CD14-positive monocyte (primary cell): ENCODE data around the gene IL12B. TPM values are rescaled to one million over a fixed set of nuclear protein-coding genes. Genes with fewer than 3 reads are reported as not detected.

Source experiments
- DNase-seq, 3 donors: peaks; one replicate each; pipeline ENCODE4 v3.0.0-alpha.2; 2011 to 2022
- H2AFZ ChIP-seq: 2 replicates; pipeline ENCODE4 v1.6.0; 2012; ENCODE audit warnings: mild to moderate bottlenecking, low read depth, low read length, inconsistent platforms; ENCODE audit not compliant: insufficient read depth, poor library complexity, severe bottlenecking
- H3K27ac ChIP-seq, 2 donors: 1 replicate in 1 of 2; 2 replicates in 1 of 2; pipeline ENCODE4 v1.5.1; 2012 to 2013; ENCODE audit warnings: low read length in 2 of 2, control low read depth in 1 of 2, inconsistent platforms in 1 of 2, low read depth in 1 of 2, mild to moderate bottlenecking in 1 of 2
- H3K27me3 ChIP-seq, 2 donors: one replicate each; pipeline versions ENCODE4 v1.6.0 to v1.6.1; 2011 to 2013; ENCODE audit warnings: low read length in 2 of 2; ENCODE audit not compliant: control insufficient read depth in 2 of 2, insufficient read depth in 2 of 2
- H3K36me3 ChIP-seq, 2 donors: replicated peaks in 1 of 2; 1 replicate in 1 of 2; 2 replicates in 1 of 2; pipeline versions ENCODE4 v1.5.1 to v1.6.1; 2012 to 2013; ENCODE audit warnings: low read length in 2 of 2, control low read depth in 1 of 2, inconsistent platforms in 1 of 2, mild to moderate bottlenecking in 1 of 2; ENCODE audit not compliant: insufficient read depth in 2 of 2, control insufficient read depth in 1 of 2
- H3K4me1 ChIP-seq, 2 donors: 1 replicate in 1 of 2; 2 replicates in 1 of 2; pipeline versions ENCODE4 v1.5.1 to v1.6.1; 2012 to 2013; ENCODE audit warnings: low read length in 2 of 2, control low read depth in 1 of 2, inconsistent platforms in 1 of 2, mild to moderate bottlenecking in 1 of 2, moderate library complexity in 1 of 2; ENCODE audit not compliant: insufficient read depth in 2 of 2, control insufficient read depth in 1 of 2
- H3K4me2 ChIP-seq: replicated peaks from 2 replicates; pipeline ENCODE3; 2012; ENCODE audit warnings: low read length, moderate library complexity, mild to moderate bottlenecking; ENCODE audit not compliant: poor library complexity, severe bottlenecking; ENCODE audit errors: extremely low read depth
- H3K4me3 ChIP-seq, 3 experiments: fragments of 200-600 bp in 1 of 3; sonication (generic) in 1 of 3; replicated peaks in 1 of 3; 1 replicate in 2 of 3; 2 replicates in 1 of 3; pipeline ENCODE4 v1.5.1; 2011 to 2013; ENCODE audit warnings: low read length in 3 of 3, mild to moderate bottlenecking in 3 of 3, control low read depth in 2 of 3, low read depth in 2 of 3, inconsistent platforms in 1 of 3, moderate library complexity in 1 of 3
- H3K79me2 ChIP-seq: 2 replicates; pipeline ENCODE4 v1.6.0; 2012; ENCODE audit warnings: mild to moderate bottlenecking, control low read depth, inconsistent platforms, low read length, moderate library complexity; ENCODE audit not compliant: insufficient read depth
- H3K9ac ChIP-seq: 2 replicates; pipeline ENCODE4 v1.6.0; 2017; ENCODE audit warnings: low read length, mild to moderate bottlenecking; ENCODE audit not compliant: insufficient read depth, poor library complexity, severe bottlenecking
- H3K9me3 ChIP-seq, 2 donors: replicated peaks in 1 of 2; 1 replicate in 1 of 2; 2 replicates in 1 of 2; pipeline versions ENCODE4 v1.5.1 to v1.6.1; 2012 to 2013; ENCODE audit warnings: low read length in 2 of 2, control low read depth in 1 of 2; ENCODE audit not compliant: control insufficient read depth in 1 of 2, insufficient read depth in 1 of 2
- H4K20me1 ChIP-seq: 2 replicates; pipeline ENCODE4 v1.6.0; 2012; ENCODE audit warnings: mild to moderate bottlenecking, low read length, control low read depth, moderate library complexity; ENCODE audit not compliant: insufficient read depth
- H3K27ac Mint-ChIP-seq, 7 donors: one replicate each; pipeline ENCODE4 v1.8.0; 2020; ENCODE audit warnings: mild to moderate bottlenecking in 7 of 7, mixed read lengths in 7 of 7, moderate library complexity in 6 of 7, inconsistent platforms in 2 of 7
- H3K27me3 Mint-ChIP-seq, 3 donors: one replicate each; pipeline ENCODE4 v1.8.0; 2021 to 2022; ENCODE audit warnings: low read depth in 3 of 3, mild to moderate bottlenecking in 3 of 3, mixed read lengths in 3 of 3, moderate library complexity in 3 of 3, inconsistent platforms in 1 of 3
- H3K36me3 Mint-ChIP-seq, 2 donors: one replicate each; pipeline ENCODE4 v1.8.0; 2020; ENCODE audit warnings: mixed read lengths in 2 of 2, inconsistent platforms in 1 of 2, mild to moderate bottlenecking in 1 of 2
- H3K4me1 Mint-ChIP-seq: one replicate; pipeline ENCODE4 v1.8.0; 2020; ENCODE audit warnings: mild to moderate bottlenecking, mixed read lengths
- H3K4me3 Mint-ChIP-seq, 2 donors: one replicate each; pipeline ENCODE4 v1.8.0; 2020; ENCODE audit warnings: mild to moderate bottlenecking in 2 of 2, mixed read lengths in 2 of 2, moderate library complexity in 1 of 2
- H3K9me3 Mint-ChIP-seq, 7 donors: one replicate each; pipeline ENCODE4 v1.8.0; 2020 to 2022; ENCODE audit warnings: mixed read lengths in 7 of 7, mild to moderate bottlenecking in 6 of 7, moderate library complexity in 6 of 7, inconsistent platforms in 2 of 7
- WGBS: methylation state at CpG from one replicate; pipeline ENCODE4 v1.1.5; 2013; ENCODE audit warnings: missing lambda C conversion rate; ENCODE audit not compliant: insufficient coverage; 5-methylcytosine and 5-hydroxymethylcytosine counted together
- intact Hi-C, 2 donors: fragments of 100-400 bp; cut with micrococcal nuclease; formaldehyde crosslinking; loops; one replicate each; pipeline versions ENCODE4 v1.15.0 to v1.15.1; 2023
- polyA plus RNA-seq, 3 donors: library from polyadenylated mRNA; depleted of rRNA in 1 of 3; unstranded in 2 of 3; stranded (reverse) in 1 of 3; fragments of 300-500 nt in 2 of 3; fragments of >200 nt in 1 of 3; fragmentation: Illumina TruSeq in 2 of 3; gene quantifications; 1 replicate in 2 of 3; 2 replicates in 1 of 3; pipeline ENCODE4 v1.2.3, GENCODE V29; 2012 to 2021
- TF ChIP-seq, protein P1 (sequence below): fragments of 200-600 bp; IDR thresholded peaks from one replicate; pipeline ENCODE4 v1.8.0; 2022; ENCODE audit warnings: antibody characterized with exemption, mild to moderate bottlenecking

Gene IL12B
- polyA plus RNA-seq, 3 donors, result not detected

- intact Hi-C loops, result loop anchor here (5.0 to 10.0 kb wide), 2 partner anchors 161 to 164 kb away; no protein-coding TSS in a partner anchor
- no peak overlapping the region for H3K27ac ChIP-seq
Observed at GRCh38 chr5:159318448-159318847, 11.8 kb downstream of the IL12B start.

GRCh38 chr5:159317849-159318248 is 12.4 kb downstream of the IL12B start:
- DNase-seq, result no peak
- Histone ChIP-seq H4K20me1 (no peaks in the 10 kb centered on the region), H2AFZ (no peak overlapping the region), H3K9ac (no peak overlapping the region), H3K27me3 (no peaks in the 10 kb centered on the region), H3K79me2 (no peaks in the 10 kb centered on the region), H3K4me2 (no peak overlapping the region), H3K4me3 (no peak overlapping the region), H3K27ac (no peak overlapping the region), H3K36me3 (no peaks in the 10 kb centered on the region), H3K4me1 (no peaks in the 10 kb centered on the region), H3K9me3 (no peaks in the 10 kb centered on the region)
- no CpG with 5 or more reads among the region's 2 CpGs for WGBS
- Mint-ChIP-seq H3K27me3 (no peaks in the 10 kb centered on the region), H3K4me1 (peaks cover 2% of the 10 kb centered on the region), H3K4me3 (no peak overlapping the region), H3K27ac (no peak overlapping the region), H3K36me3 (no peaks in the 10 kb centered on the region), H3K9me3 (no peaks in the 10 kb centered on the region)
- TF ChIP-seq, protein P1, sequence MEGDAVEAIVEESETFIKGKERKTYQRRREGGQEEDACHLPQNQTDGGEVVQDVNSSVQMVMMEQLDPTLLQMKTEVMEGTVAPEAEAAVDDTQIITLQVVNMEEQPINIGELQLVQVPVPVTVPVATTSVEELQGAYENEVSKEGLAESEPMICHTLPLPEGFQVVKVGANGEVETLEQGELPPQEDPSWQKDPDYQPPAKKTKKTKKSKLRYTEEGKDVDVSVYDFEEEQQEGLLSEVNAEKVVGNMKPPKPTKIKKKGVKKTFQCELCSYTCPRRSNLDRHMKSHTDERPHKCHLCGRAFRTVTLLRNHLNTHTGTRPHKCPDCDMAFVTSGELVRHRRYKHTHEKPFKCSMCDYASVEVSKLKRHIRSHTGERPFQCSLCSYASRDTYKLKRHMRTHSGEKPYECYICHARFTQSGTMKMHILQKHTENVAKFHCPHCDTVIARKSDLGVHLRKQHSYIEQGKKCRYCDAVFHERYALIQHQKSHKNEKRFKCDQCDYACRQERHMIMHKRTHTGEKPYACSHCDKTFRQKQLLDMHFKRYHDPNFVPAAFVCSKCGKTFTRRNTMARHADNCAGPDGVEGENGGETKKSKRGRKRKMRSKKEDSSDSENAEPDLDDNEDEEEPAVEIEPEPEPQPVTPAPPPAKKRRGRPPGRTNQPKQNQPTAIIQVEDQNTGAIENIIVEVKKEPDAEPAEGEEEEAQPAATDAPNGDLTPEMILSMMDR, result no peak
- intact Hi-C loops, result loop anchor here (5.0 to 10.0 kb wide), 2 partner anchors 161 to 163 kb away; no protein-coding TSS in a partner anchor

More at GRCh38 chr5:159318448-159318847, 11.8 kb downstream of the IL12B start:
- H3K9me3 ChIP-seq, result no peaks in the 10 kb centered on the region
- H3K27me3 ChIP-seq, result no peaks in the 10 kb centered on the region
- H3K4me1 ChIP-seq, result no peaks in the 10 kb centered on the region
- Mint-ChIP-seq H3K27ac (no peak overlapping the region), H3K4me1 (peaks cover 2% of the 10 kb centered on the region), H3K9me3 (no peaks in the 10 kb centered on the region), H3K4me3 (no peak overlapping the region), H3K36me3 (no peaks in the 10 kb centered on the region), H3K27me3 (no peaks in the 10 kb centered on the region)
- H2AFZ ChIP-seq, result no peak overlapping the region
- no CpG with 5 or more reads among the region's 4 CpGs for WGBS
- H3K79me2 ChIP-seq, result no peaks in the 10 kb centered on the region
- H3K4me3 ChIP-seq, result no peak overlapping the region
- TF ChIP-seq, protein P1, result no peak
- no peaks in the 10 kb centered on the region for H3K36me3 ChIP-seq
- H3K9ac ChIP-seq, result no peak overlapping the region
- no peak for DNase-seq
- no peaks in the 10 kb centered on the region for H4K20me1 ChIP-seq
- H3K4me2 ChIP-seq, result no peak overlapping the region
